MM.1S (cell line): Measurements from ENCODE around the gene LRMDA.

ENCODE experiments used
- CTCF ChIP-seq: fragments of 300-600 bp; sonication (generic); IDR thresholded peaks from 2 replicates; pipeline ENCODE4 v1.5.1; 2016; ENCODE audit warnings: antibody characterized with exemption, low read length, mixed read lengths
- EZH2 ChIP-seq: fragments of 300-600 bp; sonication (generic); optimal IDR thresholded peaks from 2 replicates; pipeline ENCODE3; 2017; ENCODE audit warnings: low read depth, mild to moderate bottlenecking, antibody characterized with exemption, low read length, mixed read lengths
- EZH2phosphoT487 ChIP-seq: fragments of 300-600 bp; sonication (generic); IDR thresholded peaks from 2 replicates; pipeline ENCODE4 v1.6.1; 2018; ENCODE audit warnings: antibody characterized with exemption, low read length

- TF ChIP-seq CTCF (no peak), EZH2 (no peak), EZH2phosphoT487 (no peak)
Observed at GRCh38 chr10:76044751-76045150, 613.3 kb downstream of the LRMDA start.
